A549 (cell line): ENCODE results near the gene ZNF616. TPM values are rescaled to one million over a fixed set of nuclear protein-coding genes. Genes with fewer than 3 reads are reported as not detected.

Experiments used
- ATAC-seq, 2 experiments: fragments of 200-7000 bp in 1 of 2; fragments of >200 bp in 1 of 2; cut with Nextera tagmentation in 1 of 2; cut with Tn5 transposase in 1 of 2; 3 replicates each; pipeline versions ENCODE4 v1.8.0 to v1.9.1; 2018 to 2020; ENCODE audit warnings: mild to moderate bottlenecking in 1 of 2, moderate library complexity in 1 of 2
- CTCF ChIA-PET: fragments of 300-600 bp; sonication (Branson Sonifier 250); formaldehyde crosslinking; extraction: SDS; loops from one replicate; lab custom pipeline; 2021; ENCODE audit warnings: antibody characterized with exemption, inconsistent platforms; lab: Yijun Ruan, JAX
- POLR2A ChIA-PET: fragments of 350-600 bp; formaldehyde crosslinking; extraction: SDS; loops from one replicate; lab custom pipeline; 2021; ENCODE audit warnings: antibody characterized with exemption, inconsistent platforms; lab: Yijun Ruan, JAX
- DNase-seq, 2 experiments: peaks; one replicate each; pipeline versions ENCODE4 v3.0.0 to v3.0.0-alpha.2; 2011 to 2016; ENCODE audit warnings: low read depth in 1 of 2, low spot score in 1 of 2
- FAIRE-seq: peaks from 2 replicates; lab custom pipeline; 2011; peaks lifted over from hg19 to GRCh38; lab: Jason Lieb, UNC
- H3K27ac ChIP-seq, 2 experiments: fragments of >200 bp; sonication (Bioruptor Twin); formaldehyde crosslinking; 3 replicates each; pipeline ENCODE4 v1.5.1; 2016 to 2017
- H3K4me1 ChIP-seq: fragments of >200 bp; sonication (Bioruptor Twin); formaldehyde crosslinking; 3 replicates; pipeline ENCODE4 v1.6.1; 2016
- H3K4me2 ChIP-seq: fragments of >200 bp; sonication (Bioruptor Twin); formaldehyde crosslinking; 3 replicates; pipeline ENCODE4 v1.6.1; 2016
- H3K4me3 ChIP-seq: fragments of >200 bp; sonication (Bioruptor Twin); formaldehyde crosslinking; 3 replicates; pipeline ENCODE4 v1.5.1; 2016
- H3K9me3 ChIP-seq: fragments of >200 bp; sonication (Bioruptor Twin); formaldehyde crosslinking; 3 replicates; pipeline ENCODE4 v1.6.1; 2016
- ATOH8 ChIP-seq: fragments of 250-450 bp; sonication (Bioruptor Pico); IDR thresholded peaks from 2 replicates; pipeline ENCODE4 v1.5.0; 2020; ENCODE audit warnings: low read depth, mild to moderate bottlenecking, moderate library complexity
- BCL3 ChIP-seq: fragments of >200 bp; sonication (Bioruptor Twin); formaldehyde crosslinking; IDR thresholded peaks from 3 replicates; pipeline ENCODE4 v1.6.1; 2016
- BHLHE40 ChIP-seq: IDR thresholded peaks from 2 replicates; pipeline ENCODE4 v1.6.1; 2012; ENCODE audit warnings: low read depth, low read length, inconsistent platforms
- CBX8 ChIP-seq: fragments of 200-600 bp; sonication (generic); IDR thresholded peaks from 2 replicates; pipeline ENCODE4 v1.6.1; 2016
- E2F6 ChIP-seq: IDR thresholded peaks from 2 replicates; pipeline ENCODE4 v1.6.1; 2012; ENCODE audit warnings: low read depth, borderline replicate concordance
- EHMT2 ChIP-seq: fragments of 200-600 bp; sonication (generic); IDR thresholded peaks from 2 replicates; pipeline ENCODE4 v1.6.1; 2016; ENCODE audit warnings: antibody characterized with exemption, low read depth, mild to moderate bottlenecking, moderate library complexity
- ELK1 ChIP-seq: fragments of 150-350 bp; IDR thresholded peaks from 2 replicates; pipeline ENCODE4 v1.6.1; 2014; ENCODE audit warnings: low read depth, mild to moderate bottlenecking, low read length
- ESRRA ChIP-seq: fragments of 150-350 bp; IDR thresholded peaks from 2 replicates; pipeline ENCODE4 v1.6.1; 2014; ENCODE audit warnings: mild to moderate bottlenecking, low read length, borderline replicate concordance
- FOXS1 ChIP-seq: fragments of 250-450 bp; sonication (Bioruptor Pico); IDR thresholded peaks from 2 replicates; pipeline ENCODE4 v1.5.0; 2020; ENCODE audit warnings: mild to moderate bottlenecking, moderate library complexity
- GATA3 ChIP-seq: IDR thresholded peaks from 2 replicates; pipeline ENCODE4 v1.6.1; 2012; ENCODE audit warnings: borderline replicate concordance
- HDAC2 ChIP-seq: fragments of 200-600 bp; sonication (generic); IDR thresholded peaks from 2 replicates; pipeline ENCODE4 v1.6.1; 2016
- HES2 ChIP-seq: fragments of >200 bp; sonication (Bioruptor Twin); formaldehyde crosslinking; IDR thresholded peaks from 2 replicates; pipeline ENCODE4 v1.6.1; 2016
- HEYL ChIP-seq: fragments of 250-450 bp; sonication (Bioruptor Pico); IDR thresholded peaks from 2 replicates; pipeline ENCODE4 v1.8.0; 2021; ENCODE audit warnings: mild to moderate bottlenecking, moderate library complexity
- HMGXB4 ChIP-seq: fragments of 250-450 bp; sonication (Bioruptor Pico); IDR thresholded peaks from 2 replicates; pipeline ENCODE4 v1.5.0; 2021; ENCODE audit warnings: mild to moderate bottlenecking, moderate library complexity, borderline replicate concordance
- HOXA7 ChIP-seq: fragments of 250-450 bp; sonication (Bioruptor Pico); IDR thresholded peaks from 2 replicates; pipeline ENCODE4 v1.5.0; 2020; ENCODE audit warnings: mild to moderate bottlenecking, moderate library complexity
- JUN ChIP-seq, 2 experiments: fragments of >200 bp; sonication (Bioruptor Twin); formaldehyde crosslinking; IDR thresholded peaks; 2 replicates in 1 of 2; 3 replicates in 1 of 2; pipeline ENCODE4 v1.6.1; 2016 to 2017
- MAX ChIP-seq: IDR thresholded peaks from 2 replicates; pipeline ENCODE4 v1.6.1; 2012
- PBX3 ChIP-seq: IDR thresholded peaks from 2 replicates; pipeline ENCODE4 v1.6.1; 2012
- PHF8 ChIP-seq: fragments of 200-600 bp; sonication (generic); IDR thresholded peaks from 2 replicates; pipeline ENCODE4 v1.6.1; 2016; ENCODE audit warnings: low read depth, mild to moderate bottlenecking, antibody characterized with exemption, moderate library complexity, borderline replicate concordance
- POLR2AphosphoS2 ChIP-seq: conservative IDR thresholded peaks from 2 replicates; pipeline ENCODE4 v1.6.1; 2012; ENCODE audit warnings: low read length, improper control_type of control experiment, inconsistent platforms
- SREBF2 ChIP-seq: fragments of 450-650 bp; IDR thresholded peaks from 2 replicates; pipeline ENCODE4 v1.6.1; 2014; ENCODE audit warnings: mild to moderate bottlenecking, moderate library complexity
- ZFP36 ChIP-seq: fragments of 450-650 bp; IDR thresholded peaks from 2 replicates; pipeline ENCODE4 v1.6.1; 2014; ENCODE audit warnings: borderline replicate concordance; ENCODE audit not compliant: partially characterized antibody
- ZSCAN20 ChIP-seq: fragments of 250-450 bp; sonication (Bioruptor Pico); IDR thresholded peaks from 2 replicates; pipeline ENCODE4 v1.8.0; 2022; ENCODE audit warnings: mild to moderate bottlenecking, moderate library complexity
- WGBS: methylation state at CpG from one replicate; pipeline ENCODE4 v1.1.6; 2017; ENCODE audit errors: missing lambda C conversion rate; 5-methylcytosine and 5-hydroxymethylcytosine counted together
- polyA plus RNA-seq, 4 experiments: library from polyadenylated mRNA; depleted of rRNA in 3 of 4; stranded (reverse); fragments of >200 nt; fragmentation: RNase III in 1 of 4; extraction: RNeasy Plus Mini Kit Qiagen cat#74134 plus additional on column Dnase treatment in 1 of 4; gene quantifications; 2 replicates in 3 of 4; 3 replicates in 1 of 4; pipeline ENCODE4 v1.2.3, GENCODE V29; 2011 to 2017

ZNF616 gene
- polyA plus RNA-seq, 2 of the 4 experiments (the other 2 are of a cell fraction), result 0.90 to 1.8 TPM

GRCh38 chr19:52138278-52138982, 1.3 kb downstream of the ZNF616 start:
- ChIA-PET CTCF (interaction anchor here (1.4 to 1.9 kb wide), 4 partner anchors 10 to 95 kb away, joined by 3 to 4 read pairs (median 4); no protein-coding TSS in a partner anchor), POLR2A (no interaction called here)
- no peak overlapping the region for H3K27ac ChIP-seq
- no peak for FAIRE-seq
- ATAC-seq, result no peak
- TF ChIP-seq HOXA7 (CRISPR knock-in tag), result no peak
- TF ChIP-seq HDAC2, result no peak
- no peak for TF ChIP-seq BCL3
- no peak for TF ChIP-seq ATOH8 (CRISPR knock-in tag)
- TF ChIP-seq PHF8, result no peak
- TF ChIP-seq SREBF2, result no peak
- no peak for TF ChIP-seq ZFP36
- TF ChIP-seq ESRRA, result no peak
- TF ChIP-seq ELK1, result no peak
- TF ChIP-seq HEYL, result no peak
- no peak for TF ChIP-seq EHMT2
- H3K4me2 ChIP-seq, result peak overlapping the region; percentile 80
- no peaks in the 10 kb centered on the region for H3K4me1 ChIP-seq
- WGBS, result 30% methylated on average over 14 of the region's 14 CpGs
- peaks cover 91% of the 10 kb centered on the region for H3K9me3 ChIP-seq
- no peak for DNase-seq
- peak overlapping the region; percentile 64; the same call in 2 of the 3 replicates for H3K4me3 ChIP-seq

GRCh38 chr19:52120286-52120685, 19.5 kb downstream of the ZNF616 start:
- ChIA-PET CTCF (no interaction called here), POLR2A (no interaction called here)

More at GRCh38 chr19:52120286-52120685, 19.5 kb downstream of the ZNF616 start:
- TF ChIP-seq PBX3 (no peak), BCL3 (no peak), CBX8 (no peak), ZFP36 (no peak), ZSCAN20 (CRISPR knock-in tag) (no peak), POLR2AphosphoS2 (no peak), E2F6 (no peak), GATA3 (no peak), JUN (IDR thresholded peaks at IDR 0.05) (no peak), FOXS1 (CRISPR knock-in tag) (no peak), HMGXB4 (no peak), PHF8 (no peak), BHLHE40 (no peak), HES2 (no peak), MAX (no peak)
- Histone ChIP-seq H3K27ac (no peak overlapping the region), H3K4me1 (no peaks in the 10 kb centered on the region), H3K4me3 (no peak overlapping the region), H3K9me3 (peaks cover 92% of the 10 kb centered on the region), H3K4me2 (no peak overlapping the region)
- ATAC-seq (no peak), DNase-seq (no peak), FAIRE-seq (no peak)
- 57% methylated on average over 3 of the region's 3 CpGs for WGBS
